Mesenchymal stem cell (in vitro differentiated cells and primary cell): ENCODE measurements around the gene RYR2.

Experiments used
- DNase-seq: peaks from one replicate; pipeline ENCODE4 v3.0.0-alpha.2; 2013
- H2AFZ ChIP-seq: one replicate; pipeline ENCODE4 v1.6.1; 2013; ENCODE audit warnings: low read depth, mild to moderate bottlenecking, control low read depth, inconsistent platforms, low read length, moderate library complexity
- H2AK5ac ChIP-seq: 2 replicates; pipeline ENCODE4 v1.6.1; 2013; ENCODE audit warnings: low read length, moderate library complexity, mild to moderate bottlenecking, inconsistent platforms; ENCODE audit not compliant: severe bottlenecking
- H2BK120ac ChIP-seq: one replicate; pipeline ENCODE4 v1.6.1; 2013; ENCODE audit warnings: low read depth, mild to moderate bottlenecking, inconsistent platforms, low read length, moderate library complexity
- H2BK12ac ChIP-seq, 2 experiments: one replicate each; pipeline ENCODE4 v1.6.1; 2013; ENCODE audit warnings: inconsistent platforms in 2 of 2, low read length in 2 of 2, mild to moderate bottlenecking in 2 of 2, moderate library complexity in 2 of 2, control low read depth in 1 of 2
- H2BK15ac ChIP-seq: one replicate; pipeline ENCODE4 v1.6.1; 2013; ENCODE audit warnings: mild to moderate bottlenecking, low read depth, inconsistent platforms; ENCODE audit not compliant: poor library complexity, severe bottlenecking
- H2BK5ac ChIP-seq: 2 replicates; pipeline ENCODE4 v1.6.1; 2013; ENCODE audit warnings: low read depth, mild to moderate bottlenecking, low read length, control low read depth, inconsistent platforms; ENCODE audit not compliant: poor library complexity, severe bottlenecking
- H3K14ac ChIP-seq, 2 experiments: one replicate each; pipeline ENCODE4 v1.6.1; 2013; ENCODE audit warnings: inconsistent platforms in 2 of 2, low read length in 2 of 2, control low read depth in 1 of 2, mild to moderate bottlenecking in 1 of 2, moderate library complexity in 1 of 2
- H3K18ac ChIP-seq, 2 experiments: one replicate each; pipeline ENCODE4 v1.6.1; 2013; ENCODE audit warnings: inconsistent platforms in 2 of 2, low read length in 2 of 2, control low read depth in 1 of 2, low read depth in 1 of 2, mild to moderate bottlenecking in 1 of 2
- H3K23ac ChIP-seq, 2 experiments: one replicate each; pipeline ENCODE4 v1.6.1; 2013; ENCODE audit warnings: inconsistent platforms in 2 of 2, low read length in 2 of 2, mild to moderate bottlenecking in 2 of 2, moderate library complexity in 2 of 2, control low read depth in 1 of 2
- H3K27ac ChIP-seq: 2 replicates; pipeline ENCODE4 v1.5.1; 2013; ENCODE audit warnings: mild to moderate bottlenecking, moderate library complexity, low read length, control low read depth, inconsistent platforms; ENCODE audit not compliant: poor library complexity, severe bottlenecking
- H3K27me3 ChIP-seq, 2 experiments: 2 replicates each; pipeline versions ENCODE4 v1.6.1 to v1.7.0; 2013; ENCODE audit warnings: low read length in 2 of 2, mild to moderate bottlenecking in 2 of 2, moderate library complexity in 2 of 2, control low read depth in 1 of 2, inconsistent platforms in 1 of 2; ENCODE audit not compliant: control insufficient read depth in 1 of 2, insufficient read depth in 1 of 2
- H3K36me3 ChIP-seq, 2 experiments: 2 replicates each; pipeline versions ENCODE4 v1.6.1 to v1.7.0; 2013; ENCODE audit warnings: low read length in 2 of 2, control low read depth in 1 of 2, inconsistent platforms in 1 of 2, low read depth in 1 of 2, mild to moderate bottlenecking in 1 of 2; ENCODE audit not compliant: insufficient read depth in 2 of 2, control insufficient read depth in 1 of 2
- H3K4ac ChIP-seq, 2 experiments: one replicate each; pipeline ENCODE4 v1.6.1; 2013; ENCODE audit warnings: inconsistent platforms in 2 of 2, low read length in 2 of 2, mild to moderate bottlenecking in 2 of 2, moderate library complexity in 2 of 2, control low read depth in 1 of 2, low read depth in 1 of 2
- H3K4me1 ChIP-seq: 2 replicates; pipeline ENCODE4 v1.6.1; 2013; ENCODE audit warnings: low read depth, low read length, control low read depth; ENCODE audit not compliant: control insufficient read depth, insufficient read depth
- H3K4me2 ChIP-seq: 2 replicates; pipeline ENCODE4 v1.6.1; 2013; ENCODE audit warnings: low read length, mild to moderate bottlenecking, inconsistent platforms; ENCODE audit not compliant: poor library complexity, severe bottlenecking
- H3K4me3 ChIP-seq, 2 experiments: 2 replicates each; pipeline versions ENCODE4 v1.5.1 to v1.7.0; 2013; ENCODE audit warnings: low read length in 2 of 2, mild to moderate bottlenecking in 2 of 2, control low read depth in 1 of 2, low read depth in 1 of 2; ENCODE audit not compliant: insufficient read depth in 1 of 2
- H3K79me1 ChIP-seq: replicated peaks from 2 replicates; pipeline ENCODE4 v1.6.1; 2013; ENCODE audit warnings: mild to moderate bottlenecking, control low read depth, low read length, inconsistent platforms; ENCODE audit not compliant: poor library complexity, severe bottlenecking
- H3K9ac ChIP-seq: 2 replicates; pipeline ENCODE4 v1.7.0; 2013; ENCODE audit warnings: mild to moderate bottlenecking, low read length, moderate library complexity
- H3K9me3 ChIP-seq: 2 replicates; pipeline ENCODE4 v1.7.0; 2013; ENCODE audit warnings: mild to moderate bottlenecking, low read length; ENCODE audit not compliant: control insufficient read depth
- H4K8ac ChIP-seq: one replicate; pipeline ENCODE4 v1.6.1; 2013; ENCODE audit warnings: inconsistent platforms, mild to moderate bottlenecking, low read length, moderate library complexity
- H4K91ac ChIP-seq: one replicate; pipeline ENCODE4 v1.6.1; 2013; ENCODE audit warnings: mild to moderate bottlenecking, low read length, inconsistent platforms
- WGBS: methylation state at CpG from one replicate; pipeline ENCODE4 v1.1.7; 2013; ENCODE audit warnings: mixed read lengths; 5-methylcytosine and 5-hydroxymethylcytosine counted together

RYR2 gene

DNA sequence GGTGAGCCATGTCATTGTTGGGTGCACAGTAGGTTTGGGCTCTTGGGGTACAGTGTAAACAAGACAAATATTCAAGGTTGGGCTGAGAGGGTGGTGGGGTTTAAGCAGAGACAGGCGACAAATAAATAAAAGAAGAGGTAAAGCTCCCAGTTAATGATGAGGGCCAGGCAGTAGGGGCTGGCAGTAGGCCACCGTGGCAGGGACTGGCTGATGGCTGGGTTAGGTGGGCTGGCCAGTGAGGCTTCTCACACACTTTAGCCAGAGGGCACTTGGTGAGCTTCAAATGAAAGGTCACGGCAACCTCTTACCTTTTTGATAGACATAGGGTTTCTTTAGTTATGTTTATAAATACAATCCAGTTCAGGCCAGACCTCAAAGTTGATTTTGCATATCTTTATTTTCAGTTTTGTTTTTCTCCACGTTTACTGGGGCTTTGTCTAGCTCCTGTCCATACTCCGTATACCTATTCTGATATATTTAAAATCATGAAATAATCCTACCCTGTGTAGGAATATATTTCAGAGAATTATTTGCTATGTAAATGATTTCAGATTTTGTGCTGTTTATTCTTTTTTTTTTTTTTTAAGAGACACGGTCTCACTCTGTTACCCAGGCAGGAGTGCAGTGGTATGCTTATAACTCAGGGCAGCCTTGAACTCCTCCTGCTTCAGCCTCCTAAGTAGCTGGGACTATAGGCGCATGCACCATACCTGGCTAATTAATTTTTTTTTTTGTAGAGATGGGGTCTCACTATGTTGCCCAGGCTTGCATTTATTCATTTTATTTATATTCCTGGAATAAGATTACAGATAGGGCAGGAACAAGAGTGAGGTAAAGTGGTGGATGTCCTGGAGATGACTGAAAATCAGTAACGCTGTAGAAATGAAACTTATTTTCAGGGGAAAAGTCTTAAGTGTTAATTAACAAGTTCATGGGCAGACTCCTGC lies 122.7 kb downstream of the RYR2 start:
- no peak overlapping the region for H3K9ac ChIP-seq
- no peak overlapping the region for H2BK15ac ChIP-seq
- no peak overlapping the region for H3K18ac ChIP-seq
- no peak overlapping the region for H2AFZ ChIP-seq
- no peak overlapping the region for H3K23ac ChIP-seq
- no peak overlapping the region for H3K4me2 ChIP-seq
- no peak overlapping the region for H4K91ac ChIP-seq
- H3K9me3 ChIP-seq, result no peaks in the 10 kb centered on the region
- H3K14ac ChIP-seq, result no peak overlapping the region
- H2BK5ac ChIP-seq, result no peak overlapping the region
- no peak overlapping the region for H2BK12ac ChIP-seq
- no peaks in the 10 kb centered on the region for H3K27me3 ChIP-seq
- DNase-seq, result no peak
- H3K27ac ChIP-seq, result no peak overlapping the region
- H2BK120ac ChIP-seq, result no peak overlapping the region
- H4K8ac ChIP-seq, result no peak overlapping the region
- 87% methylated on average over 4 of the region's 8 CpGs for WGBS
- H3K4me1 ChIP-seq, result no peaks in the 10 kb centered on the region
- no peak overlapping the region for H3K4me3 ChIP-seq
- H3K79me1 ChIP-seq, result no peaks in the 10 kb centered on the region
- H2AK5ac ChIP-seq, result no peak overlapping the region
- no peak overlapping the region for H3K4ac ChIP-seq
- H3K36me3 ChIP-seq, result no peaks in the 10 kb centered on the region

DNA sequence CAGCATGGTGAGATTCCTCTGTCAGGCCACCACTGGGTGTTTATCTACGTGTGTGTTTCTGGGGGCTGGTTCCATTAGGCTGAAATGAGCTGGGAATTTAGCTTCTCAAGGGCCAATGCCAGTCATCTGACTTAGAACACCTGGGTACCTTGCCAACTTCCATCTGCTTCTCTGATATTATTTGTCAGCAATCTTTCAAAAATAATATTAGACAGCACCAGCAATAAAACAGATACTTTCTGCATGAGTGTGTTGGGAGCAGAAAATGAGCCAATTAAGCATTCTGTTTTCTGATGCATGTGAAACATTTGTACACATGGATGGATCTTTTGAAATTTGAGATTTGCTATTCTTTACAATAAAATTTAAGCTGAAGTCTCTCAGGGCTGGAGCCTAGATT lies 124.1 kb downstream of the RYR2 start:
- H3K18ac ChIP-seq, result no peak overlapping the region
- no peak overlapping the region for H2AK5ac ChIP-seq
- H2AFZ ChIP-seq, result no peak overlapping the region
- no peak overlapping the region for H3K4me3 ChIP-seq
- H3K4me2 ChIP-seq, result no peak overlapping the region
- no peak overlapping the region for H3K4ac ChIP-seq
- WGBS, result 100% methylated on average over 1 of the region's 1 CpG
- no peak overlapping the region for H2BK12ac ChIP-seq
- no peak overlapping the region for H4K8ac ChIP-seq
- H3K23ac ChIP-seq, result no peak overlapping the region
- H3K14ac ChIP-seq, result no peak overlapping the region
- H2BK5ac ChIP-seq, result no peak overlapping the region
- no peak overlapping the region for H2BK120ac ChIP-seq
- no peaks in the 10 kb centered on the region for H3K4me1 ChIP-seq
- H2BK15ac ChIP-seq, result no peak overlapping the region
- no peak overlapping the region for H3K27ac ChIP-seq
- no peak overlapping the region for H4K91ac ChIP-seq
- DNase-seq, result no peak
- no peaks in the 10 kb centered on the region for H3K27me3 ChIP-seq
- no peaks in the 10 kb centered on the region for H3K9me3 ChIP-seq
- no peaks in the 10 kb centered on the region for H3K36me3 ChIP-seq
- H3K79me1 ChIP-seq, result no peaks in the 10 kb centered on the region
- no peak overlapping the region for H3K9ac ChIP-seq

DNA sequence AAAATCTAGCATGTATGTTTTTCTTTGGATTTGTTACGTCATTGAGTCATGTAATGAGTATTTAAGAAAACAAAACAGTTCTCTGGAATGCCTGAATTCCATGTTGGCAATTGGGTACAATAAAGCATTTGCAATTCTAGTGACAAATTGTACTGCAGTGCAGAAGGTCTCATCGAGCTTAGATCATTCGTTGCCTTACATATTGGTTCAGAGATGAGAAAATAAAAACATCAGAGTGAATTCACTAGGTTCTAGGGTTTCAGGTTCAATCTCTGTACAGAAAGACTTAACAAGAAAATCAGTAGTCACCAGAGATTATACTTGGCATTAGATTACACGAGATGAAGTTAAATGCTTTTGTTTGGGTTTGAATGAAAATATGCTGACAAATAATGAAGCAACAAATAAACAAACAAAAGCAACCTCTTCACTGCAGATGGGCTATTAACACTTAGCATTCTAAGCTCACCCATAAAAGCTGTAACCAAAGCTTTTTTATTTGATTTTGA lies 124.7 kb downstream of the RYR2 start:
- Histone ChIP-seq H3K4ac (no peak overlapping the region), H4K8ac (no peak overlapping the region), H2BK15ac (no peak overlapping the region), H3K9me3 (no peaks in the 10 kb centered on the region), H4K91ac (no peak overlapping the region), H2BK120ac (no peak overlapping the region), H2BK12ac (no peak overlapping the region), H3K23ac (no peak overlapping the region), H2BK5ac (no peak overlapping the region), H2AFZ (no peak overlapping the region), H3K27me3 (no peaks in the 10 kb centered on the region), H2AK5ac (no peak overlapping the region), H3K4me1 (no peaks in the 10 kb centered on the region), H3K4me3 (no peak overlapping the region), H3K9ac (no peak overlapping the region), H3K36me3 (no peaks in the 10 kb centered on the region), H3K4me2 (no peak overlapping the region), H3K79me1 (no peaks in the 10 kb centered on the region), H3K14ac (no peak overlapping the region), H3K18ac (no peak overlapping the region), H3K27ac (no peak overlapping the region)
- WGBS, result 55% methylated on average over 3 of the region's 4 CpGs
- DNase-seq, result no peak

DNA sequence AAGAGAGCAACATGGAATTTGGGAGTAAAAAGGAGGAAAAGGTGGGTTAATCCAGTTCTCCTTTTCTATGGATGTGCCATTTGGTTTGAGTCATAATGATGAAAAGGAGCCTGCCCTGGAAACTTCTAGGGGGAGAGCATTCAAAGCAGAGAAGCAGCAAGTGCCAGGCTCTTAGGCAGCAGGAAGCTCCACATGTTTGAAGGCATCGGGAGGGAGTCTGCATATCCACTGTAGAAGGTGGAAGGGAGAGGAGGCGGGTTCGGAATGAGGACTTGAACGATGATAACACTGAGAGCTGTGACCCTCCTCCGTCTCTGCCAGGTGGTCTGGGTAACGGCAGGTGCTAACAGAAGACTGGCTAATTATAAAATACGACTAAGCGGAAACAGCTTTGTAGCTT lies 128.2 kb downstream of the RYR2 start:
- no peak overlapping the region for H3K23ac ChIP-seq
- no peak overlapping the region for H4K91ac ChIP-seq
- no peak overlapping the region for H3K27ac ChIP-seq
- no peak overlapping the region for H2AK5ac ChIP-seq
- no peak overlapping the region for H2BK15ac ChIP-seq
- no peak overlapping the region for H4K8ac ChIP-seq
- H3K4ac ChIP-seq, result no peak overlapping the region
- 72% methylated on average over 7 of the region's 8 CpGs for WGBS
- H3K4me1 ChIP-seq, result no peaks in the 10 kb centered on the region
- no peak overlapping the region for H3K4me3 ChIP-seq
- DNase-seq, result no peak
- no peak overlapping the region for H3K4me2 ChIP-seq
- no peaks in the 10 kb centered on the region for H3K79me1 ChIP-seq
- no peak overlapping the region for H3K18ac ChIP-seq
- H3K27me3 ChIP-seq, result no peaks in the 10 kb centered on the region
- no peak overlapping the region for H2AFZ ChIP-seq
- H3K36me3 ChIP-seq, result no peaks in the 10 kb centered on the region
- H2BK5ac ChIP-seq, result no peak overlapping the region
- no peak overlapping the region for H3K9ac ChIP-seq
- H2BK12ac ChIP-seq, result no peak overlapping the region
- no peak overlapping the region for H3K14ac ChIP-seq
- no peak overlapping the region for H2BK120ac ChIP-seq
- H3K9me3 ChIP-seq, result no peaks in the 10 kb centered on the region
